Measurements from ENCODE around the gene CDKAL1. TPM values are rescaled to one million over a fixed set of nuclear protein-coding genes. Genes with fewer than 3 reads are reported as not detected.

CDKAL1 gene
- total and polyA plus RNA-seq, 10 of the 15 experiments (the other 5 are each of a cell fraction or from before 2014, with no cell fraction given) = 10.7 to 26.9 (median 17.3) TPM

GRCh38 chr6:20620043-20620442 is 85.8 kb downstream of the CDKAL1 start:
- Histone ChIP-seq H3K27ac (ENCODE audit: control insufficient read depth, insufficient read depth) (no peak overlapping the region), H2AFZ (ENCODE audit: control insufficient read depth, low read depth, low read length) (no peak overlapping the region), H3K36me3 (ENCODE audit: control insufficient read depth in 2 of 2, insufficient read depth in 2 of 2, low read length in 1 of 2) (no peaks in the 10 kb centered on the region), H3K27me3 (replicated peaks in 1 of 2; ENCODE audit: control insufficient read depth in 2 of 2, insufficient read depth in 2 of 2, low read length in 1 of 2) (no peaks in the 10 kb centered on the region), H4K20me1 (ENCODE audit: control insufficient read depth, insufficient read depth) (no peaks in the 10 kb centered on the region), H3K4me3 (no peak overlapping the region), H3K4me2 (ENCODE audit: control insufficient read depth, insufficient read depth) (no peak overlapping the region), H3K4me1 (ENCODE audit: control insufficient read depth, insufficient read depth, low read length) (no peaks in the 10 kb centered on the region), H3K9me3 (replicated peaks; ENCODE audit: control insufficient read depth, insufficient read depth, low read length) (no peaks in the 10 kb centered on the region), H3K9ac (ENCODE audit: control insufficient read depth, insufficient read depth, low read length) (no peak overlapping the region), H3K79me2 (ENCODE audit: control insufficient read depth, insufficient read depth, low read length) (no peaks in the 10 kb centered on the region)
- no peak for FAIRE-seq
- ChIA-PET RAD21 (ENCODE audit: unreplicated experiment) (no interaction called here), POLR2A (interaction anchor here (0.5 to 0.6 kb wide), 2 partner anchors 157 to 349 kb away, joined by 4 to 5 read pairs; no protein-coding TSS in a partner anchor), SMC1A (ENCODE audit: uncharacterized antibody, unreplicated experiment) (interaction anchor here (1.0 kb wide), 1 partner anchor 97 kb away, joined by 3 read pairs; no protein-coding TSS in a partner anchor), CTCF (interaction anchor here (0.7 kb wide), 2 partner anchors 11 to 90 kb away, joined by 3 to 4 read pairs; no protein-coding TSS in a partner anchor)
- DNase-seq (ENCODE audit: low read depth, low spot score) = no peak
- TF ChIP-seq SMAD5 (IDR thresholded peaks at IDR 0.05; ENCODE audit: low read depth) = no peak
- no peak for TF ChIP-seq PAX8 (IDR thresholded peaks at IDR 0.05)
- TF ChIP-seq NR2F1 (conservative IDR thresholded peaks at IDR 0.05) = no peak
- no peak for TF ChIP-seq NFXL1 (IDR thresholded peaks at IDR 0.05; ENCODE audit: borderline replicate concordance)
- no peak for TF ChIP-seq RUNX3 (IDR thresholded peaks at IDR 0.05; ENCODE audit: low read length)
- TF ChIP-seq ZNF687 (IDR thresholded peaks at IDR 0.05) = no peak
- TF ChIP-seq ZNF207 (IDR thresholded peaks at IDR 0.05; ENCODE audit: borderline replicate concordance) = no peak
- TF ChIP-seq BMI1 (IDR thresholded peaks at IDR 0.05; ENCODE audit: borderline replicate concordance) = no peak
- TF ChIP-seq STAT3 (IDR thresholded peaks at IDR 0.05; ENCODE audit: low read depth, low read length) = no peak
- TF ChIP-seq MEF2B (IDR thresholded peaks at IDR 0.05; ENCODE audit: partially characterized antibody, poor library complexity, severe bottlenecking) = no peak
- no peak for TF ChIP-seq CBFB (IDR thresholded peaks at IDR 0.05; ENCODE audit: low read depth)
- TF ChIP-seq SREBF1 (IDR thresholded peaks at IDR 0.05; ENCODE audit: low read length) = no peak
- no peak for TF ChIP-seq CEBPB (IDR thresholded peaks at IDR 0.05; ENCODE audit: borderline replicate concordance in 1 of 2, low read depth in 2 of 2, low read length in 2 of 2)
- TF ChIP-seq RB1 (IDR thresholded peaks at IDR 0.05; ENCODE audit: borderline replicate concordance) = no peak
- TF ChIP-seq NR2C2 (IDR thresholded peaks at IDR 0.05; ENCODE audit: borderline replicate concordance, control insufficient read depth, insufficient read length, low read depth) = no peak
- no peak for TF ChIP-seq ATF7 (IDR thresholded peaks at IDR 0.05; ENCODE audit: low read depth)
- TF ChIP-seq EZH2 (IDR thresholded peaks at IDR 0.05; ENCODE audit: borderline replicate concordance, control insufficient read depth, low read depth, low read length) = no peak
- intact Hi-C loops (cut with micrococcal nuclease; ENCODE audit: unreplicated experiment) (no loop called here), in situ Hi-C loops (cut with MboI) (no loop called here)
- no TSS peak for BruUV-seq (replicated peaks)
- ATAC-seq = no peak
- WGBS (ENCODE audit: insufficient coverage, insufficient replicate concordance, low lambda C conversion rate, missing lambda C conversion rate) = 98% methylated on average over 2 of the region's 2 CpGs
